Gastroesophageal sphincter (tissue), 4 donors: Measurements from ENCODE around the gene BARD1. TPM values are rescaled to one million over a fixed set of nuclear protein-coding genes. Genes with fewer than 3 reads are reported as not detected.

Experiments
- ATAC-seq: fragments of 150-250 bp; one replicate; pipeline ENCODE4 v1.9.1; 2016; ENCODE audit warnings: mild to moderate bottlenecking, moderate library complexity
- H3K27ac ChIP-seq, 4 donors: fragments of 200-600 bp; sonication (generic) in 3 of 4; 1 replicate in 3 of 4; 2 replicates in 1 of 4; pipeline ENCODE4 v1.5.1; 2016 to 2019
- H3K27me3 ChIP-seq: fragments of 200-600 bp; sonication (generic); one replicate; pipeline ENCODE4 v1.5.1; 2019
- H3K36me3 ChIP-seq, 2 donors: fragments of 200-600 bp; sonication (generic); one replicate each; pipeline ENCODE4 v1.5.1; 2019; ENCODE audit warnings: control low read depth in 1 of 2
- H3K4me1 ChIP-seq, 3 donors: fragments of 200-600 bp; sonication (generic); 1 replicate in 2 of 3; 2 replicates in 1 of 3; pipeline ENCODE4 v1.5.1; 2016 to 2019; ENCODE audit warnings: control low read depth in 2 of 3
- H3K4me3 ChIP-seq, 2 donors: fragments of 200-600 bp; sonication (generic); one replicate each; pipeline ENCODE4 v1.5.1; 2019; ENCODE audit warnings: mild to moderate bottlenecking in 1 of 2, moderate library complexity in 1 of 2
- H3K9me3 ChIP-seq, 3 donors: fragments of 200-600 bp; sonication (generic); one replicate each; pipeline ENCODE4 v1.5.1; 2017 to 2019; ENCODE audit warnings: control low read depth in 2 of 3
- CTCF ChIP-seq, 4 experiments: fragments of 200-600 bp in 2 of 4; fragments of 450-650 bp in 2 of 4; sonication (generic) in 1 of 4; IDR thresholded peaks; one replicate each; pipeline ENCODE4 v1.5.1; 2017 to 2019; ENCODE audit warnings: antibody characterized with exemption in 4 of 4, mild to moderate bottlenecking in 2 of 4, moderate library complexity in 2 of 4
- EP300 ChIP-seq: sonication (generic); formaldehyde crosslinking; IDR thresholded peaks from one replicate; pipeline ENCODE4 v1.6.1; 2017; ENCODE audit warnings: antibody characterized with exemption, mild to moderate bottlenecking
- POLR2A ChIP-seq, 2 donors: fragments of 450-650 bp; IDR thresholded peaks; one replicate each; pipeline ENCODE4 v1.6.1; 2017; ENCODE audit warnings: antibody characterized with exemption in 2 of 2, mild to moderate bottlenecking in 2 of 2, moderate library complexity in 1 of 2
- POLR2AphosphoS5 ChIP-seq: sonication (generic); formaldehyde crosslinking; IDR thresholded peaks from one replicate; pipeline ENCODE4 v1.6.1; 2017; ENCODE audit warnings: antibody characterized with exemption
- WGBS, 2 donors: methylation state at CpG; one replicate each; pipeline ENCODE4 v1.1.5; 2018; ENCODE audit warnings: low coverage in 1 of 2; 5-methylcytosine and 5-hydroxymethylcytosine counted together
- total RNA-seq, 4 donors: library from RNA; depleted of rRNA; stranded (reverse); fragments of >200 nt; gene quantifications; one replicate each; pipeline ENCODE4 v1.1.0, GENCODE V29; 2016

The BARD1 gene
- total RNA-seq, 4 donors from 2014 or later = 13.9 to 52.9 (median 20.1) TPM

GRCh38 chr2:214809751-214810564 lies 475 bp upstream of the BARD1 start:
- peak overlapping the region; percentile 42 to 68 for H3K4me3 ChIP-seq
- H3K27ac ChIP-seq = peak overlapping the region; percentile 45 to 96 (median 92)
- WGBS, 2 donors = 0 to 7% methylated on average over 2 to 6 of the region's 63 CpGs
- no peaks in the 10 kb centered on the region for H3K9me3 ChIP-seq
- H3K27me3 ChIP-seq = no peaks in the 10 kb centered on the region
- TF ChIP-seq EP300 (no peak), POLR2A (IDR thresholded peaks at IDR 0.05) (peak in 1 of 2 donors; percentile 46), POLR2AphosphoS5 (peak; percentile 5), CTCF (IDR thresholded peaks at IDR 0.05) (no peak)
- H3K36me3 ChIP-seq = no peaks in the 10 kb centered on the region
- peak; percentile 96 for ATAC-seq
- H3K4me1 ChIP-seq = peaks cover 0 to 33% (median 2%) of the 10 kb centered on the region in 3 donors

- no peaks in the 10 kb centered on the region for H3K27me3 ChIP-seq
- 7 to 8% methylated on average over 3 of the region's 3 CpGs for WGBS, 2 donors
- no peaks in the 10 kb centered on the region for H3K36me3 ChIP-seq
- peaks cover 0 to 33% (median 2%) of the 10 kb centered on the region in 3 donors for H3K4me1 ChIP-seq
- no peak for TF ChIP-seq POLR2AphosphoS5
- H3K27ac ChIP-seq = peak overlapping the region; percentile 37 to 96 (median 92)
- H3K9me3 ChIP-seq = no peaks in the 10 kb centered on the region
- peak overlapping the region; percentile 42 to 68 for H3K4me3 ChIP-seq
- ATAC-seq = no peak
These were observed 1.8 kb downstream of the BARD1 start for GRCh38 chr2:214807653-214808052.

GRCh38 chr2:214801768-214802397 lies 7.6 kb downstream of the BARD1 start:
- Histone ChIP-seq H3K36me3 (no peaks in the 10 kb centered on the region), H3K9me3 (no peaks in the 10 kb centered on the region), H3K27me3 (no peaks in the 10 kb centered on the region), H3K27ac (no peak overlapping the region), H3K4me3 (no peak overlapping the region), H3K4me1 (peaks cover 0 to 16% (median 0%) of the 10 kb centered on the region in 3 donors)
- 69 to 87% methylated on average over 2 to 3 of the region's 3 CpGs for WGBS, 2 donors
- TF ChIP-seq CTCF (IDR thresholded peaks at IDR 0.05) (no peak), POLR2AphosphoS5 (no peak), POLR2A (IDR thresholded peaks at IDR 0.05) (no peak), EP300 (no peak)
- ATAC-seq = no peak

- 72 to 100% methylated on average over 2 of the region's 2 CpGs for WGBS, 2 donors
- H3K4me3 ChIP-seq = no peak overlapping the region
- no peak for ATAC-seq
- TF ChIP-seq CTCF (IDR thresholded peaks at IDR 0.05) (no peak), EP300 (no peak), POLR2A (IDR thresholded peaks at IDR 0.05) (no peak), POLR2AphosphoS5 (no peak)
- H3K9me3 ChIP-seq = no peaks in the 10 kb centered on the region
- no peak overlapping the region for H3K27ac ChIP-seq
- no peaks in the 10 kb centered on the region for H3K36me3 ChIP-seq
- H3K27me3 ChIP-seq = no peaks in the 10 kb centered on the region
- peaks cover 0 to 8% (median 0%) of the 10 kb centered on the region in 3 donors for H3K4me1 ChIP-seq
These were observed 8.4 kb downstream of the BARD1 start for GRCh38 chr2:214801068-214801467.

- TF ChIP-seq POLR2AphosphoS5 = no peak
- TF ChIP-seq CTCF (IDR thresholded peaks at IDR 0.05) = no peak
- TF ChIP-seq EP300 = no peak
- TF ChIP-seq POLR2A (IDR thresholded peaks at IDR 0.05) = no peak
- H3K27me3 ChIP-seq = no peaks in the 10 kb centered on the region
- H3K4me3 ChIP-seq = no peak overlapping the region
These were observed 9.3 kb downstream of the BARD1 start for GRCh38 chr2:214800180-214800579.

More at GRCh38 chr2:214800180-214800579, 9.3 kb downstream of the BARD1 start:
- H3K9me3 ChIP-seq = no peaks in the 10 kb centered on the region
- no peaks in the 10 kb centered on the region for H3K4me1 ChIP-seq
- WGBS, 2 donors = 76 to 82% methylated on average over 3 of the region's 3 CpGs
- ATAC-seq = no peak
- no peak overlapping the region for H3K27ac ChIP-seq
- H3K36me3 ChIP-seq = no peaks in the 10 kb centered on the region
